GM19468 (cell line): Measurements from ENCODE around the gene HPCAL1.

Experiments
- ATAC-seq: cut with Tn5 transposase; IDR thresholded peaks from one replicate; pipeline ENCODE4 v1.9.1; 2021; ENCODE audit warnings: mild to moderate bottlenecking, moderate library complexity, moderate number of reproducible peaks; ENCODE audit not compliant: unreplicated experiment; ENCODE audit errors: extremely low read depth

The HPCAL1 gene

DNA sequence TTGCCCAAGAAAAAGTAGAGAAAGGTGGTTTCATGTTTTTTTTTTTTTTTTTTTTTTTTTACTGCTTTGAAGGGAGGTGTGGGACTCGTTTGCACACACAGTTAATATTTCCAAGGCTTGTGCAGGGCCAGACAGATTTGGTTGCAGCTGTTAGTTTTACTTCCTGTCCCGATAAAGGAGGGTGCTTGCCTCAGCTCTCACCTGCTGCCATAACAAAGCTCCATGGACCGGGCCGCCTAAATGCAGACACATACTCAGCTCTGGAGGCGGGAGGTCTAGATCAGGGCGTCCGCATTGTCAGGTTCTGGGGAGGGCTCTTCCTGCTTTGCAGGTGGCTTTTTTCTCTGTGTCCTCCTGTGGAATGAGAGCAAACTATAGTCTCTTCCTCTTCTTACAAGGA is 75.5 kb downstream of the HPCAL1 start:
- peak; percentile 63 for ATAC-seq

DNA sequence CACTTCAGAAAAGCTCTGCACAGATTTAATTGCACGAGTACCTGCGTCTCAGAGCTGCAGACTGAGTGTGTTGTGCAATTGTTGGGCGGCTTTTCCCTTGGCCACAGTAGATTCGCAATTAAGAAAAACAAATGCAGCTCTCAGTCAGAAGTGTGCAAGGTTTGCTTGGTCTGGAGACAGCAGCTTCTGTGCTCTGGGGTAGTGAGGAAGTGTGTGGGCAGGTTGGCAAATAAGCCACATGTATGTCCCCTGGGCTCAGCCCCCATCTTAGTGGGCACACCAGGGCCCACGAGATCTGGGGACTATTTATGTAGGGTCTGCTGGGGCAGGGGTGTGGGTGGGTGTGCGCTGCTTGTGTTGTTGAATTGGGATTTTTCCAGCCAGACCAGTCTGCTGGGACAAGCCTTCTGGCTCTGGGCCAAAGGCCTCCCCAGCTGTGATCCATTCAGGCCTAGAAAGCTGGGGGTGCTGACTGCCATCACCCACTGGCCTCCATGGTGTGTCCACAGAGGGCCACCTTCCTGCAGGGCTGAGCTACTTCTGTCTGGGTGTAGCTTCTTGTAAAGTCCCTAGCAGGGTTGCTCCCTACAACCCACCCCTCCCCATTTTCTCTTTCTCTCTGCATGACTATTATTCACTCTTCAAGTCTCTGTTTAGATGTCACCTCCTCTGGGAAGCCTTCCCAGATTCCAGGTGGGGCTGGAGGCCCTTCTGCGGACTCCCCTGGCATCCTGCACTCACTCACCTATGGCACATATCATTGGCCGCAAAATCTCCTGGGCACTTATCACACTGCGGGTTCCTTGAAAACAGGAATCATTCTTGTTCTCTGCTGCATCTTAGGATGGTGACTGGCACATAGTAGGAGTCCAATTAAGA is 77.6 kb downstream of the HPCAL1 start:
- ATAC-seq, result no peak

- ATAC-seq, result no peak
These were observed 79.3 kb downstream of the HPCAL1 start for GRCh38 chr2:10381997-10382353.

GRCh38 chr2:10382354-10383061 is 79.8 kb downstream of the HPCAL1 start:
- ATAC-seq, result peak; percentile 18

GRCh38 chr2:10383960-10384734 is 81.4 kb downstream of the HPCAL1 start:
- ATAC-seq, result no peak

DNA sequence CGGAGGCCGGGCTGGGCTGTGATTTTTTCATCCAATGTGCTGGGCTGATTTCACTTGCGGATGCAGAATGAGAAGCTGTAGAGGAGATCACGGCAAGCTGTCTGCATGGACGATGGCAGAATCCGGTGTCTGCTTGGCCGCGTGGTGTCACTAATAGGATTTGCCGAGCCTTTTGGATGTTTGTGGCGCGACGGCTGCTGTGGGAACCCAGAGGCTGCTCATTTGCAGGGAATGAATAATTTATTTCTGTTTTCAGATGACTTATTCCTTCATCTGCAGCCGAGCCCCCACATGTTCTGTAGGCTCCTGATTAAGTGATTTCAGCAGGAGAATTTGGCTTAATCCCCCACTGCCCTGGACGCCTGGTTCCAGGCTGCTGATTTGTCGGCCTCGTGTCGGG is 82.8 kb downstream of the HPCAL1 start:
- no peak for ATAC-seq

- ATAC-seq, result no peak
These were observed 83.4 kb downstream of the HPCAL1 start for GRCh38 chr2:10385933-10386773.

GRCh38 chr2:10387033-10387432 is 84.3 kb downstream of the HPCAL1 start:
- ATAC-seq, result no peak

DNA sequence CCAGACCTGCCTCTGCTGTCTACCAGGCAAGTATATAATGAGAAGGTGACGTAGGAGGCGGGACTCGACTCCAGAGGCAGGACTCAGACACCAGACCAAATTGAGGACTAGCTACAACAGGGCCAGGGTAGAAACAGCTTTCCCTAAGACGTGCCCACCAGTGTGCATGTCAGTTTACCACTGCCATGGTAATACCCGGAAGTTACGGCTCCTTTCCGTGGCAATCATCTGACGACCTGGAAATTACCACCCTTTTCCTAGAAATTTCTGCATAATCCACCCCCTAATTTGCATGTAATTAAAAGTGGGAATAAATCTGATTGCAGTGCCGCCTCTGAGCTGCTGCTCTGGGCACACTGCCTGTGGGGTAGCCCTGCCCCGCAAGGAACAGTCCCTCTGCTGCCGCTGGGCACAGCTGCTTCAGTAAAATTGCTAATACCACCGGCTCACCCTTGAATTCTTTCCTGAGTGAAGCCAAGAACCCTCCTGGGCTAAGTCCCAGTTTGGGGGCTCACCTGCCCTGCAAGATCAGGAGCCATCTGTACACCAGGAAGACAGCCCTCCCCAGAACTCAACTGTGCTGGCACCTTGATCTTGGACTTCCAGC is 86.4 kb downstream of the HPCAL1 start:
- ATAC-seq, result no peak

DNA sequence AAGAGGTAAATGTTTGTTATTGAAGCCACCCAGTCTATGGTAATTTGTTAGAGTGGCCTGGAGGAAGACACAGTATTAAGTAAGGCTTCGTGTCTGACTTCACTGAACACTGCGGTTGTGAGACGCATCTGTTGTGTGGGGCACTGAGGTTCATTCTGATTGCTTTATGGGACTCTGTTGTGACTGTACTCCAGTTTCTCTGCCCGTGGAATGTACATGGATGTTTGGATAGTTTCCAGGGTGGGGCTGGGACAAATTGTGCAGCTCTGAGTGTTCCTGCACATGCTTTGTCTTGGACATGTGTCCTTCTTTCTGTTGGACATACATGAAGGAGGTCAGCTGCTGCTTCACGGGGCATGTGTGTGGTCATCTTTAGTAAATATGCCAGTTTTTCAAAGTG is 86.9 kb downstream of the HPCAL1 start:
- ATAC-seq, result no peak

GRCh38 chr2:10390369-10390801 is 87.7 kb downstream of the HPCAL1 start:
- ATAC-seq, result no peak

DNA sequence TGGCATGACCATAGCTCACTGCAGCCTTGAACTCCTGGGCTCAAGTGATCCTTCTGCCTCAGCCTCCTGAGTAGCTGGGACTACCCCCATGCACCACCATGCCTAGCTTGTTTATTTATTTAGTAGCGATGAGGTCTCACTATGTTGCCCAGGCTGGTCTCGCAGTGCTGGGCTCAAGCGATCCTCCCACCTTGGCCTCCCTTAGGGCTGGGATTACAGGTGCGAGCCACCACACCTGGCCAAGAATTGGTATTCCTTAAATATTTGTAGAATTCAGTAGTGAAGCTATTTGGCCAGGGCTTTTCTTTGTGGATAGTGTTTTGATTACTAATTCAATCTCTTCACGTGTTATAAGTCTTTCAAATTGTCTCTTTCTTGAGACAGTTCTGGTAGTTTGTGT is 89.4 kb downstream of the HPCAL1 start:
- no peak for ATAC-seq

DNA sequence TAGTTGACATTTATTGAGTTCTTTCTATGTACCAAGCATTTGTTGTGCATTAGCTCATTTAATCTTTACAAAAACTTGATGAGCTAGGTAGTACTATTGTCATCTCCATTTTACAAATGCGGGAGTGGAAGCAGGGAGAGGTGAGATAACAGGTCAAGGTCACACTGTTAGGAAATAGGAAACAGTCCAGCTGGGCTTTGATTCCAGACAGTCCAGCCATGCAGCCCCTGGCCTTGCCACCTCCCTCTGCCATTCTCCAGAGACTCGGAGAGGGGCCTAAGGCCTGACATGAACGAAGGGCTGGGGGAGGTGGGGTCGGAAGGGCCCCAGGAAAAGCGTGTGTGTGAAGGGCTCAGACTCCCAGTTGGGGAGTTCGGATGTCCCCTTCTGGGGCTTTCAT is 89.8 kb downstream of the HPCAL1 start:
- no peak for ATAC-seq

DNA sequence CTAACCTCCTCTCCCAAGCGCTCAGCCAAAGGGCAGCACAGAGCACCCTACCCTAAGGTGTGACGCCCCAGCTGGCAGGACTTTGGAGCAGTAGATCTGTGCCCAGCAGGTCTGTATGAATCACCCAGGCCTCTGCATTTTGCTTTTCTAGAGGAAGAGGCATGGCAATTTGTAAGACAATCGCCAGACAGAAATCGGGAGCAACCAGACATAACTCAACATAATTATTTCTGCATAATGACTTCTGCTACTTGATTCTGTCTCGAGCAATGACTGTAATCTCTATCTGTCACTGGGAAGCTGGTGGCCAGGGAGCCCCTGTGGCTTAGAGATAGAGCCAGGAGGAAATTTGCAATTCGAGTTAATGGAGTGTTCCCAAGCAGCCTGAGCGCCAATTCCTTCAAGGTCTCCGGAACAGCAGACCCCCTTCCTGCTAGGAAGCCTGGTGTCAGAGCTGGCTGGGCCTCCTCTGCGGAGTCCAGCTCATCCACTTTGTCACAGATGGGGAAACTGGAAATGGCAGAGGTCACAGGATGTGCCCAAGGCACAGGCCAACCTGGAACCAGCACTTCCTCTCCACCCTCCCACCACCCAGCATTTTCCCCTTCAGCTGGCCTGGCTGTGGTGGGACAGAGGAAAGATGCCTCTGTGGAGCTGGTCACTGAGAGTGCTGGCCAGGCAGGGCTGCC is 90.4 kb downstream of the HPCAL1 start:
- ATAC-seq, result no peak

- no peak for ATAC-seq
These were observed 90.9 kb downstream of the HPCAL1 start for GRCh38 chr2:10393640-10393982.

DNA sequence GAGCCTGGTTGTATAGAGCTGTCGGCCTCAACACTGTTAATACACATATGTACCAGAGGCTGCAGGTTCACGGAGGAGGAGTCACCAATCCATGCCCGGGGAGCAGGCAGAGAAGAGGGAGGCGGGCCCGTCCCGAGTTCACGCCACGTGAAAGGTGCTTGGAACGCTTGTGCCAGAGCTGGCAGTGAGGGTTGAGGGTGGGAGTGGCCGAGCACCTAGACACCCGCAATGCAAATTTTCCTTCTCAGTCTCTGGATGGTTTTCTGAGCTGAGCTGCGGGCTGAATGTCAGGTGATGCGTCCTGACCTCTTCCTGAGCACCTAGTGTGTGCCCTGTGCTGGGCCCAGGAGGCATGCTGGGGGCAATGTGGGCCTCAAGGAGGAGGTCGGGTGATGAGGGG is 93.2 kb downstream of the HPCAL1 start:
- no peak for ATAC-seq

- no peak for ATAC-seq
These were observed 93.8 kb downstream of the HPCAL1 start for GRCh38 chr2:10396464-10396863.

GRCh38 chr2:10397297-10397875 is 94.7 kb downstream of the HPCAL1 start:
- ATAC-seq, result no peak

DNA sequence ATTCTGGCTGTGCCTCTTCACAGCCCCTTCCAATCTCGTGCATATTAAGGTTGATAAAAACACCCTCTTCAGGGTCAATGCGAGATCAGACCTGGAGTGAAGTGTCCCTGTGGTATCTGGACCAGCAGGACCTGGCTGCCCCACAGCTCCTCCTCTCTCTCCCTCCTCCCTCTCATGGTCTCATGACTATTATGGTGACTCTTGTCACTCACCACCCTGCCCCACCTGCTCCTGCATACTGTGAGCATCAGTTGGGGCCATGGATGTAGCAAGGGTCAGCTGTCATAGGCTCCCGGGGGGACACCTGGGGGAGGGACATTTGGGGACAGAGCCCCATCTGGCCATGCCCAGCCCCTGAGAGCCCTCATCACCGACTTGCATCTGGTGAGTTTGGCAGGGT is 95.2 kb downstream of the HPCAL1 start:
- no peak for ATAC-seq
